GM21367 (cell line): Measurements from ENCODE around the gene GLIS2.

ENCODE experiments used
- ATAC-seq: cut with Tn5 transposase; IDR thresholded peaks from one replicate; pipeline ENCODE4 v1.9.1; 2021; ENCODE audit not compliant: unreplicated experiment

Gene GLIS2

DNA sequence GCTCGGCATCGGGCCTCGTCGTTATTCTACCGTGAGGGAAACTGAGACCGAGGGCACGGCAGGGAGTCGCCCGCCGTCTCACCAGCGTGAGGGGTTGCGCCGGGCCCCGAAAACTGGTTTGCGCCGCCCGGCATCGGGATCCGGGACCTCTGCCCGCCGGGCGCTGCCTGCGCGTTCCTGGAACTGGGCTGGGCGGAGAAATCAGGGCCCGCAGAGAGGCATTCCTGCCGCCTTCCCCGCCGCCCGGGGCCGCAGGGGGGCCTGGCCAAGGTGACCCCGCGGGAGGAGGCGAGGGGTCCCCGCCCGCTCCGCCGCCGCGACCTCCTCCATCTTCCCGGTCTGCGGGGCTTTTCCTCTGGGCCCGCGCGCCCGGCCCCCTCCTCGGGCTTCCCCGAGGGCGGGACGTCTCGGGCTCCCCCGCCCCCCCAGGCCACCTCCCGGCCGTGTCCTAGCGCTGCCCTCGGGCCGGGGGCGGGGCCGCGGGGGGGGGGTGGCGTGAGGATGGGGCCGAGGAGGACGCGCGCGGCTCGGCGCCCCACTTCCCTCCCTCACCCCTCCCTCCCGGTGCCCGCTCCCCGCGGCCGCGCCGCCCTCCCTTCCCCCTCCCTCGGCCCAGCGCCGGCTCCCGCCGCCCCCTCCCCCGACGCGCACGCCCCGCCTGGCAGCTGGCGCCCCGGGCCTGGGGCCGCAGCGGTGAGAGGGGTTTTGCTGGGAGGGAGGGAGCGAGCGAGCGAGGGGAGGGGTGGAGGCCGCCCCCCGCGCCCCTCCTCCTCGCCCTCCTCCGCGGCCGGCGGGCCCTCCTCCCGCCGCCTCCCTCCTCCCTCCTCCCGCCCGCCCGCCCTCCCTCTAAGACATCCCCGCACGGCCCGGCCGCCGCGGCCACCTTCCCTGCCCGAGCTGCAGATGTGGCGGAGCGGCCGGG lies at the start of gene GLIS2:
Gene GLIS2 (plus strand): TSS at position 882 of the 922 bp plus-strand sequence. CDS start 16,214 bp downstream, outside the sequence.
- ATAC-seq, result no peak

DNA sequence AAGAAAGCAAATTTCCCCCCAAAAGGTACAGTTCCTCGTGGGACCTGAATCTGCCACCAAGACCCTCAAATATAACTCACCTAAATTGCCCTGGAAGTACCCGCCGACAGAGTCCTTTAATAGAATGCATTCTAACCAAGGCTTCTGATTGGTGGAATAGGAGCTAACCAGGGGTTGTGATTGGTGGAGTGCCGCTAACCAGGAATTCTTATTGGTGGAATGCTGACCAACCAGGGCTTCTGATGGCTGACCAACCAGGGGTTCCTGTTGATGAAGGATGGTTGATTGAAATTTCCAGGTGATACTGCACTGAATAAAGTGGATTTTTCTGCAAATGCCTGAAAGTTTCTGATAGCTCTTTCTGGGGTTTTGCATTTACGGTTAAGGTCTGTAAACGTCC lies 49.5 kb upstream of the GLIS2 start:
- ATAC-seq, result no peak

DNA sequence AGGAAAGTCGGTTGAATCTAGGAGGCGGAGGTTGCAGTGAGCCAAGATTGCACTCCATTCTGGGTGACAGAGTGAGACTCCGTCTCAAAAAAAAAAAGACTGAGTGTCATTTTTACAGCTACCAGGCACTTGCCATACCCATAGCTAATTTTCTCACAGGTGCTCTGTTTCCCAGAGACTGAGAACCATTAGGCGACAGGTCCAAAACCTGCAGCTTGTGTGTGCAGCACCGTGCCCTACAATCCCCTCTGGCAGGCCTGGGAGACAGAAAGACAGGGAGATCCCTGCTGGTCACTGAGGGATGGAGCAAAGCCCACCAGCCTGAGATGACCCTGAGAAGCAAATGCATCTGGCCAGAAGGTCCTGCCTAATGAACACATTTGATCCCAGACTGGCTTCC lies 45.8 kb upstream of the GLIS2 start:
- ATAC-seq, result no peak

DNA sequence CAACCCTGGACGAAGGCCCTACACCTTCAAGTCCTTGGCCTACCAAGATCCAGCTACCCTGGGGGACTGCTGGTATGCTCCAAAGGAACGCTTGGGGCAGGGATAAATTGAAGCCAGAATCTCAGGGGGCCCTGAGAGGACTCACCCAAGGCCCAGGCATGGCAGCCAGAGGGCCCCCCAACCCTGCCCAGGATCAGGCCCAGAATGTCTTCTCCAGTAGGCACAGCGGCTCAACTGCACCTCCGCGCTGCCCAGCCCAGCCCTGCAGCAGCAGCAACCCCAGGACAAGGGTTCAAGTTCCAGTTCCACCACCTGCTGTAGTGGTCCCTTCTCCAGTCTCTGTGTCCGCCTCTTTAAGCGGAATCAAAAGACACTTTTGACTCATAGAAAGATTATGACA lies 45.3 kb upstream of the GLIS2 start:
- no peak for ATAC-seq

DNA sequence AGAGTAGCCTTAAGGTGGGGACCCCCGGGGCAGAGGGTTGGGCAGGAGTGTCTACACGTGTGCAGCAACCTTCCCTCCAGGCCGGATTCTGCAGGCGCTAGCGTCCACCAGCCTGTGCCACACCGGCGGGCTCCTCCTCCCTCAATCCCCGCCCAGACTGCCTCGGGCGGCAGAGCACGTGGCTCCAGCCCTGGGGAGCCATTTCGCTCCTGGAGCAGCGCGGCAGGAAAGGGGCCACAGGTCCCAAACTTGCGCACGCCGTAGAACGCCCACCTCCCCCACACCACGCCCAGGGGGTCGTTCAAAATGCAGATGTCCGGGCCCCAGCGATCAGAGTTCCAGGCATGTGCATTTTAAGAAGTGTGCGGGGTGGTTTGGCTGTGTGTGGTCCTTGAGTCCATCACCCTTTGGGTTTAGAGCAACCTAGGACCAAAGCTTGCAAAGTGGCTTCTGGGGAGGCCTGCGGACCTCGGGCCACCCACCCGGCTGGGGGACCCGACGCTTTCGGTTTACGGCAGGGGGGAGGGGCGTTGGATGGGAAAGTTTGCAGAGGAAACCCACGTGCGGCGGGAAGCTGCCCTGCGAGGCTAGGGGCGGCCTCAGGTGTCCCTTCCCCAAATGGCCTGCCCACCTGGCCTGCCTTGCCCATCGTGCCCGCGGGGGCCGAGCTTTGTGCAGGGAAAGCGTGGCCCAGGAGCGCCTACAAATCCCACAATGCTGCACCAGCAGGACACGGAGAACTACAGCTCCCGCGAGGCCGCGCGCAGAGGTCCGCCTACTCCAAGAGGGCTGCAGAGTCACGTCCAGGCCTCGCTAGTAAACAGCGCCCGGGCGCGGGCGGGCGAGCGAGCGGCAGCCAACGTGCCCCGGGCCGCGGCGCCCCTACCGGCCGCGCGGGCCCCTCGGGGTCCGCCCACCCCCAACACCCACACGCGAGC lies 44.4 kb upstream of the GLIS2 start:
- peak; percentile 48 for ATAC-seq

DNA sequence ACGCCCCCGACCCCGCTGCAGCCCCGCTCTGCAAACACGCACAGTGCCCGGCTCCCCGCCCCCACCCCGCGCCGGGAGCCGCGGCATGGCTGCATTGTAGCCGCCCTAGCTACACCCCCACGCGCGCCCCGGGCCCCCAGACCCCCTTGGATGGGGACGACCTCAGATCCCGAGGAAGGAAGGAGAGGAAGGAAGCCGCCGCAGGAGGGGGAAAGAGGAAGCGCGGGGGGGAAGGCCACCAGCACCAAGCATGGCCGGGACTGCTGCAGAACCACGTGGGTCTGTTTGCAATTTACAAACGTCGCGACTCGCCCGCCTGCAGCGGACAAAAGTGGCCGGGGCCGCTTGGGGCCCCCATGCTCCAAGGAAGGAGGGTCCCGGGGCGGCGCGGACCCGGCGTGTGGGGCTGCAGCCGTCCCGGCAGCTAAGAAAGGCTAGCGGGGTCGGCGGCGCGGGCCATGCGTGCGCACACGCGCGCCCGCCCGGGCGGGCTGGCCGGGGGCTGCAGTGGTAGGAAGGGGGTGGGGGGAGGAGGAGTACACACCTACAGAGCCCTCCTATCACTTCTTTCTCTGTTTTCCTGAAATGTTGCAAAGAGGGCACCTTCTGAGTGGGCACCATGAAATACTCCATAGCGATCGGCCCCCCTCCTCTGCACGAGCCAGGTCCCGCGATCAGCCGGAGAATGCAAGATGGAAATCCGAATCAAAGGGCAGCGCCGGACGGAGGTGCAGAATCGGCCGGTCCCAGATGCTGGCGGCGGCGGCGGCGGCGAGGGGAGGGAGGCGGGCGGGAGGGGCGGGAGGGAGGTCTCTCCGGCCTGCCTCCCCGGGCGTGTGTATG lies 43.5 kb upstream of the GLIS2 start:
- no peak for ATAC-seq

DNA sequence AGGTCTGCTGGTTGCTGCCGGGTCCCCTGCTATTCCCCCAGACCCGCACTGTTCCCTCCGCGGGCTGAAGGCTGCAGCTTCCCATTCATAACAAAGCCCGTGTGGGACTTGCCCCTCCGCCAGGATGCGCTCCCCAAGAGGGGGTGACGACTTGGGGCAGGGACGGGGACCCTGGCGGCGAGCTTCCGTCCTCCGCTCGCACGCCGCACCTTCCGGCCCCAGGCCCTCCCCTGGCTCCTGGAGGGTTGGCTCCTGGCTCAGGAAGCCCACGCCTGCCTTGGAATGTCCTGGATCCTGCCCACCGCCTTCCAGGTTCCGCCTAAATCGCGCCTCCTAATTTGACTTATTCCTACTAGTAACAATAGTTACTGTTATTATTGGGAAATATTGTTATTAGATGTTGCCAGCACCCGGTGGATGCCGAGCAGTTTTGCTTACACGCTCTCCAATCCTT lies 42.0 kb upstream of the GLIS2 start:
- ATAC-seq, result no peak

DNA sequence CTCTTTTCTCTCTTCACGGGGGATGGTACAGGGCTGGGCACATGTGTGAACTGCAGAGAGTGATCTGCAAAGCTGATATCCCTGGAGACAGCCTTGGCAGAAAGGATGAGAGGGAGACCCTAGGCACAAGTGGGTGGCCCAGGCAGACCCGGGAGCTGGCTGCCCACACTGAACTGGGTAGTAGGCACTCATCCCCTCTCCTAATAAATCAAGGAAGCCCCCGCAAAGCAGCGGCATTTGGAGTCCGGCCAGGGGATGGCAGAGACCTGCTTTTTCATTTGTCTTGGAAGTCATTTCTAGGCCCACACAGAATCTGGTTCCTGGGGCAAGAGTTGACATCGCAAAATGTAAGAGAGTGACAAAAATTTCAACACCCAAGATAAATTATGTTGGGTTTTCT lies 40.0 kb upstream of the GLIS2 start:
- ATAC-seq, result no peak

DNA sequence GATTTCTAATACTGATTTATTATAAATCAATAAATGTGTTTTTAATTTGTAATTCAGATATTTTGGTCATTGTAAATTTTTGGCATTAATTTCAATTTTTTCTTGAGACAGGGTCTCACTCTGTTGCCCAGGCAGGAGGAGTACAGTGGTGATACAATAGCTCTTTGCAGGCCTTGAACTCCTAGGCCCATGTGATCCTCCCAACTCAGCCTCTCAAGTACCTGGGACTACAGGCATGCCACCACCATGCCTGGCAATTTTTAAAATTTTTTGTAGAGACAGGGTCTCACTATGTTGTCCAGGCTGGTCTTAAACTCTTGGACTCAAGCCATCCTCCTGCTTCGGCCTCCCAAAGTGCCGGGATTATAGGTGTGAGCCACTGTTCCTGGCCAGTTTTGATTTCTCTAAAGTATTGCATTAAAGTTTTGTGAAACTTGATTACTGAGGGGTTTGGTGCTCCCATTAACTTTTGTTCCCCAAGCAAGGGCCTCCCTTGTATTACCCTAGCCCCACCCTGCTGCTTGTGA lies 37.8 kb upstream of the GLIS2 start:
- ATAC-seq, result no peak

DNA sequence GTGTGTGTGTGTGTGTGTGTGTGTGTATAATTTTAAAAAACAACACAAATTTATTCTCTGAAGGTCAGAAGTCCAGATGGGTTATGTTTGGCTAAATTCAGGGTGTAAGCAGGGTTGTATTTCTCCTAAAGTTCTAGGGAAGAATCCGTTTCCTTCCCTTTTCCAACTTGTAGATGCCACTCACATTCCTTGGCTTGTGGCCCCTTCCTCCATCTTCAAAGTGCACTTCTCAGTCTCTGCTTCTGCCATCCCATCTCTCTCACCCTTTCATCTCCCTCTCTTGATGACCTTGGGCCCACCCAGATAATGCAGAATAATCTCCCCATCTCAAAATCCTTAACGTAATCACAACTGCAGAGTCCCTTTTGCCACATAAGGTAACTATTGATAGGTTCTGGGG lies 35.2 kb upstream of the GLIS2 start:
- no peak for ATAC-seq

DNA sequence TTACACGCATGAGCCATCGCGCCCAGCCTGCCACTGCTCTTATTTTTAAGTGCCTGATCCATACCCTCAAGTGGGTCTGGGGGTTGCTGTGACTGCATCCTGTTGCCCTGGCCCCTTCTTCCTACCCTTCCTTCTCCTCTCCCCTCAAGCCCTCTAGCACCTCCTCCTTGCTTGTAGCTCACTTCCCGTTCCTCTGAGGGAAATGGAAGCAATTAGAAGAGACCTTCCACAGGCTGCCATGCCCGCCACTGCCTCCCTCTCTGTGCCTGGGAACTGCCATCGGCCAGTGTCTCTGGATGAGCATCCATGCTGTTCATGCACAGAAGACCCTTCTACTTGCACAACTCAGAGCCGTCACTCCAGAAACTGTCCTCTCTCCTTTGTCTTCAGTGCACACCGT lies 32.4 kb upstream of the GLIS2 start:
- ATAC-seq, result no peak

DNA sequence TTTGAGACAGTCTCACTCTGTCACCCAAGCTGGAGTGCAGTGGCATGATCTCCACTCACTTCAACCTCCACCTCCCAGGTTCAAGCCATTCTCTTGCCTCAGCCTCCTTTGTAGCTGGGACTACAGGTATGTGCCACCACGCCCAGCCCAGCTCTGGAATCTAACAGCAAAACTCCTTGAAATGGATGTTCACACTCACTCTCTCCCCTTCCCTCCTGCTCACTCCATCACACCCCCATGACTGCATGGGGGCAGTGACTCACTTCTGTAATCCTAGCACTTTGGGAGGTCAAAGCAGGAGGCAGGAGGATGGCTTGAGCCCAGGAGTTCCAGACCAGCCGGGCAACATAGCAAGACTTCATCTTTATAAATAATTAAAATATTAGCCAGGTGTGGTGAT lies 31.9 kb upstream of the GLIS2 start:
- ATAC-seq, result no peak

DNA sequence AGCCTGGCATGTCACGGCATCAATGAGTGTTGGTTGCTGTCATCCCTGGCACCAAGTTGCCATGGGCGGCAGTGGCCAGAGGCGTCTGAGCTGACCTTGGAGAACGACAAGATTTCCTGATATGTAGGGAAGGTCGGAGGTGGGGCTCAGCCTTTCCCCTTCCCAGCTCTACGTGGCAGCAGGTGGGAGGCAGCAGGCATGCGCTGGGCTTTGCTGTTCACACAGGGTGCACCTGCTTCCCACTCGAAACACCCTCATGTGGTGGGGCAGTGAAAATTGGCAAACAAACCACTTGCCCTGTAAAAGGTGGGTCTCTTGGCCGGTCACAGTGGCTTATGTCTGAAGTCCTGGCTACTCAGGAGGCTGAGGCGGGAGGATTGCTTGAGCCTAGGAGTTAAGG lies 30.7 kb upstream of the GLIS2 start:
- no peak for ATAC-seq

DNA sequence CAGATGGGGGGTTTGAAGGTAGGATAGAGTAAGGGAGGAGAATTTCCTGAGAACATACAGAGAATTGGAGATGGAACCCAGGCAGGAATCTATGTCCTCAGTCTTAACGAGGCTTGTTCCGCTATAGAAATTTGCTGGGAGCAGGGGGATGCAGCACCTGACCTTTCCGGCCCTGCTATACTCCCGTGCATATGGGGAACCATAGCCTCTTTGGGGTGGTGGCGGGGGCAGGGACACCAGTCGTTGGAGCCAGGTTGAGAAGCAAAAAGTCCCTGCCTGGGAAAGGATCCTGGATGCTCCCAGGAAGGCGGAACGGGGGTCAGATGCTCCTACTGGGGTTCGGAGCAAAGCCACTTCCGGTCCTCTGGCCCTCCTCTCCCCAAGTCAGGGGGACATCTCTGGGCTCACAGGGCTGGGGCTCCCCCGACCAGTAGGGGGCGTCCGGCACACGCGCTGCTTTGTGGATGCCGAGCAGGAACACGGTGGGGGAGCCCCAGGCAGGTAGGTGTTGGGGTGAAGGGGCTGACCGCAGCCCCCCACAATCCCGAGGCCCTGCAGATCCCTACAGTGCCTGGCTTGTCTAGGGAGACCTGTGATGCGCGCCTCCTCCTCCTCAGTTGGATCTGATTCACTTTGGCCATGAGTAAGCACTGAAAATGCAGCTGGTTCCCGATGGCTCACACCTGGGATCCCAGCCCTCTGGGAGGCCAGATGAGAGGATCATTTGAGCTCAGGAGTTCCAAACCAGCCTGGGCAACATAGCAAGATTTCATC lies 27.5 kb upstream of the GLIS2 start:
- ATAC-seq, result no peak

DNA sequence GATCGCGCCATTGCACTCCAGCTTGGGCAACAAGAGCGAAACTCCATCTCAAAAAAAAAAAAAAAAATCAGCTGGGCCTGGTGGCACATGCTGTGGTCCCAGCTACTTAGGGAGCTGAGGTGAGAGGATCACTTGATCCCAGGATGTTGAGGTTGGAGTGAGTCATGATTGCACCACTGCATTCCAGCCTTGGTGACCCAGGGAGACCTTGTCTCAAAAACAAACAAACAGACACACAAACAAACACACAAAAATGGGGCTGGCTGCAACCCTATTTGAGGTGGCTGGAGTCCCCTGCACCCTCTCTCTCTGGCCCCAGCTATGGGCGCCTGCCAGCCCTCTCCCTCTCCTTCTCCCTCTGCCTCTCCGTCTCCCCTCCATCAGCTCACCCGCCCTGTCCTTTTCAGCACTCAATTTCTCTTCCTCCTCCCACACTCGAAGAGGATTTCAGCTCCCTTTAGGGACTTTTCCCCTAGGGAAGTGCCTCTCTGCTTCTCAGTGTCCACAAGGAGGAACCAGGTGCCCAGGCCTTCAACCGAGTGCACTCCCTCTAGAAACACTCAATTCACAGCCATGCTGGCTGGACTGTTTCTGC lies 25.5 kb upstream of the GLIS2 start:
- no peak for ATAC-seq

DNA sequence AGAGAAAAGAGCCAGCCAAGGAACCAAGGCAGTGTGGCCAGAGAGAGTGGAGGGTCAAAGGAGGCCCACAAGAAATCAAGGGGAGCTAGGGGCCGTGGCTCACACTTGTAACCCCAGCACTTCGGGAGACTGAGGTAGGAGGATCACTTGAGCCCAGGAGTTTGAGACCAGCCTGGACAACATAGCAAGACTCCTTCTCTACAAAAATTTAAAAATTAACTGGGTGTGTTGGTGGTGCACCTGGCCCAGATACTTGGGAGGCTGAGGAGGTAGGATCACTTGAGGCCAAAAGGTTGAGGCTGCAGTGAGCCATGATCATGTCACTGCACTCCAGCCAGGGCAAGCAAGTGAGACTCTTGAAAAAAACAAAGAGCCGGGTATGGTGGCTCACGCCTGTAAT lies 24.2 kb upstream of the GLIS2 start:
- no peak for ATAC-seq

DNA sequence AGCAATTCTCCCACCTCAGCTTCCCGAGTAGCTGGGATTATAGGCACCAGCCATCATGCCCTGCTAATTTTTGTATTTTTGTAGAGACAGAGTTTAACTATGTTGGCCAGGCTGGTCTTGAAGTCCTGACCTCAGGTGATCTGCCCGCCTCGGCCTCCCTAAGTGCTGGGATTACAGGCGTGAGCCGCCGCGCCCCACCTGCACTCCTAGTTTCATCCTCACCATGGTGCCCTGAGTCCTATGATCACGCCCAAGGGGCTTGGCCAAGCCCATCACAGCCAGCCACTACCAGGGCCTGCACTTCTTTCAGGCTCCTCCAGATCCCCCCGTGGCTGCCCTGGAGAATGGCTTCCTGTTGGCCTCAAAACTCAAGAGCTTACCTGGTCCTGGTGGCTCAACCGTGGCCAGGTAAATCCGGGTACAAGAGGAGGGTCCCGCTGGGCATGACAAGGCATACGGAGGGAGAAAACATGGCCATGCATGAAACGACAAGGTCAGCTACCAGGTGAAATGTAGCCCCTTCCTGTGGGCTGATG lies 22.6 kb upstream of the GLIS2 start:
- no peak for ATAC-seq

DNA sequence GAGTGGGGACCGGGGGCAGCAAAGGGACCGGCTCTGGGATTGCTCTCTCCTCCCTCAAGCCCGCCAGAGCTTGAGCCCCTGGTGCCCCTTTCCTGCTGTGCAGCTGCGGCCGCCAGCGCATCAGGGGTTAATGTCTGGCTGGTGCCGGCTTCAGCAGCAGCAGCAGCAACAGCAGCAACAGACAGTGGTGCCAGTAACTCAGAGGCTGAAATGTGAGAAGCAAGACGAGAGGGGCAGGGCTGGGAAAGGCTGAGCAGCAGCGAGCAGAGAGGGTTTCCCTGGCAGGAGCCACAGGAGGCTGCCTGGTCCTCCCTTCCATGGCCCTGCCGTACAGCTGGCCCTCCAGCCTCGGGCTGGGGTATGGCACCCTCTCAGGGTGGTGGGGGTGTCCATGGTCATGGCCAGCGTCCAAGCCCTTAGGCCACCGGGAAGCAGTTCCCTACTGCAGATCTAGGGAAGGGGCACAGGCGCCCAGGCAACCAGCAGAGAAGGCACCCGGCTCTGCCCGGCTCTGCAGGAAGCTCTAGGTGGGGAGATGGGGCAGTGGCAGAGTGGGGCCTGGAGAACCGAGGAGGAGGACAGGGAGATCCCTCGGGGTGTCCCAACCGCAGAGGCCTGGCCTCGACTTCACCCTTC lies 21.9 kb upstream of the GLIS2 start:
- ATAC-seq, result no peak

DNA sequence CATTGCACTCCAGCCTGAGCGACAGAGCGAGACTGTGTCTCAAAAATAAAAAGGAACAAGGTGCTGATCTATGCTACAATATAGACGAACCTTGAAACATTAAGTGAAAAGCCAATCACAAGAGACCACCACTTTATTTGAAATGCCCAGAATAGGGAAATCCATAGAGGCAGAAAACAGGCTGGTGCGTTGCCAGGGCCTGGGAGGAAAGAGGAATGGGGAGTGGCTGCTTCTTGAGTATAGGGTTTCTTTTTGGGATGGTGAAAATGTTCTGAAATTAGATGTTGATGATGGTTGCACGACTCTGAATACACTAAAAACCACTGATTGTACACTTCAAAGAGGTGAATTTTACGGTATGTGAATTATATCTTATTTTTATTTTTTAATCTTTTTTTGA lies 20.3 kb upstream of the GLIS2 start:
- no peak for ATAC-seq
